Prostate gland (tissue), 2 donors: ENCODE results near the gene DNAJB8. TPM values are rescaled to one million over a fixed set of nuclear protein-coding genes. Genes with fewer than 3 reads are reported as not detected.

ENCODE experiments used
- DNase-seq: peaks from one replicate; pipeline ENCODE4 v3.0.0-alpha.2; 2019; ENCODE audit warnings: low spot score
- H3K27ac ChIP-seq, 2 donors: fragments of 200-600 bp; sonication (generic); 2 replicates each; pipeline ENCODE4 v1.5.1; 2017 to 2019
- H3K27me3 ChIP-seq: fragments of 200-600 bp; sonication (generic); replicated peaks from 2 replicates; pipeline ENCODE4 v1.5.1; 2019; ENCODE audit not compliant: insufficient read depth
- H3K36me3 ChIP-seq, 2 donors: fragments of 200-600 bp; sonication (generic); 1 replicate in 1 of 2; 2 replicates in 1 of 2; pipeline versions ENCODE4 v1.5.1 to v1.8.1; 2017 to 2019
- H3K4me1 ChIP-seq: fragments of 200-600 bp; sonication (generic); replicated peaks from 2 replicates; pipeline ENCODE4 v1.5.1; 2019
- H3K4me3 ChIP-seq, 2 donors: fragments of 200-600 bp; sonication (generic); 2 replicates each; pipeline ENCODE4 v1.5.1; 2017 to 2019
- H3K9me3 ChIP-seq: fragments of 200-600 bp; sonication (generic); 2 replicates; pipeline ENCODE4 v1.5.1; 2017
- CTCF ChIP-seq, 4 experiments: fragments of 200-600 bp in 2 of 4; fragments of 450-650 bp in 2 of 4; sonication (generic) in 2 of 4; IDR thresholded peaks; 1 replicate in 3 of 4; 2 replicates in 1 of 4; pipeline ENCODE4 v1.5.1; 2016 to 2019; ENCODE audit warnings: antibody characterized with exemption in 4 of 4, mild to moderate bottlenecking in 2 of 4, moderate library complexity in 2 of 4
- POLR2A ChIP-seq: fragments of 450-650 bp; IDR thresholded peaks from one replicate; pipeline ENCODE4 v1.6.1; 2016; ENCODE audit warnings: antibody characterized with exemption, mild to moderate bottlenecking
- POLR2AphosphoS5 ChIP-seq: sonication (generic); formaldehyde crosslinking; IDR thresholded peaks from one replicate; pipeline ENCODE4 v1.6.1; 2017; ENCODE audit warnings: antibody characterized with exemption
- WGBS: methylation state at CpG from one replicate; pipeline ENCODE4 v1.1.5; 2018; 5-methylcytosine and 5-hydroxymethylcytosine counted together
- intact Hi-C: fragments of 100-400 bp; cut with DNase I; formaldehyde crosslinking; loops from one replicate; pipeline ENCODE4 v1.14.2; 2022
- total RNA-seq, 2 donors: library from RNA; depleted of rRNA; stranded (reverse); fragments of >200 nt; gene quantifications; one replicate each; pipeline ENCODE4 v1.1.0, GENCODE V29; 2016

The DNAJB8 gene
- total RNA-seq, 2 donors from 2014 or later: 3.2 TPM; not detected in 1

GRCh38 chr3:128462341-128462910 is 4.3 kb downstream of the DNAJB8 start:
- H3K4me3 ChIP-seq: no peak overlapping the region
- intact Hi-C loops: no loop called here
- 97% methylated on average over 23 of the region's 23 CpGs for WGBS

DNA sequence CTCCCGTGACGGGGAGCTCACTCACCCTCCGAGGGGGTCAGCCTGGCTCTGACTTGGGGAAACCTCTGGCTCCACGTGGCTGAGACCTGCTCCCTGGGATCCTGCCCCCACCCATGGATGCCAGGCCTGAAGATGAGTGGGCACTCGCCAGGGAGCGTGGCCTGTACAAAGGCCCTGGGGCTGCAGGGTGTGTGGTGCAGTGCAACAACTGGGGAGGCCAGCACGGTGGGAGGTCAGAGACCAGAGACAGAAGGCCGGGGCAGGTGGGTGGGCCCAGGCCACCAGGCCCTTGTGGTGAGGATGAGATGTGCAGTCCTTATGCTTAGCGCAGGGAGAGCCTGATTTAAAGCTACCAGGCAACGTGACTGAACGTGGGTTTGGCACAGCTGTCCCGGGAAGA is 5.0 kb downstream of the DNAJB8 start:
- Histone ChIP-seq H3K27ac (no peak overlapping the region), H3K27me3 (no peaks in the 10 kb centered on the region), H3K4me1 (no peaks in the 10 kb centered on the region), H3K9me3 (no peaks in the 10 kb centered on the region), H3K36me3 (no peaks in the 10 kb centered on the region), H3K4me3 (no peak overlapping the region)
- WGBS: 84% methylated on average over 12 of the region's 12 CpGs
- no peak for DNase-seq
- intact Hi-C loops: no loop called here
- TF ChIP-seq POLR2AphosphoS5 (no peak), CTCF (IDR thresholded peaks at IDR 0.05) (no peak), POLR2A (no peak)

More at GRCh38 chr3:128462341-128462910, 4.3 kb downstream of the DNAJB8 start:
- Histone ChIP-seq H3K27me3 (no peaks in the 10 kb centered on the region), H3K4me1 (no peaks in the 10 kb centered on the region), H3K9me3 (no peaks in the 10 kb centered on the region), H3K36me3 (no peaks in the 10 kb centered on the region), H3K27ac (no peak overlapping the region)
- TF ChIP-seq CTCF (IDR thresholded peaks at IDR 0.05) (no peak), POLR2A (no peak), POLR2AphosphoS5 (no peak)
- DNase-seq: no peak

GRCh38 chr3:128459461-128459820 is 7.2 kb downstream of the DNAJB8 start:
- Histone ChIP-seq H3K4me3 (no peak overlapping the region), H3K4me1 (no peaks in the 10 kb centered on the region), H3K27me3 (no peaks in the 10 kb centered on the region), H3K9me3 (no peaks in the 10 kb centered on the region), H3K27ac (no peak overlapping the region), H3K36me3 (no peaks in the 10 kb centered on the region)
- intact Hi-C loops: no loop called here
- no peak for DNase-seq
- TF ChIP-seq POLR2AphosphoS5 (no peak), POLR2A (no peak), CTCF (IDR thresholded peaks at IDR 0.05) (no peak)
- WGBS: 93% methylated on average over 9 of the region's 9 CpGs

- Histone ChIP-seq H3K36me3 (no peaks in the 10 kb centered on the region), H3K4me1 (no peaks in the 10 kb centered on the region), H3K9me3 (no peaks in the 10 kb centered on the region), H3K27me3 (no peaks in the 10 kb centered on the region), H3K4me3 (no peak overlapping the region), H3K27ac (no peak overlapping the region)
- no peak for DNase-seq
- no peak for TF ChIP-seq POLR2AphosphoS5
- intact Hi-C loops: no loop called here
- WGBS: 85% methylated on average over 17 of the region's 18 CpGs
Measured at GRCh38 chr3:128458746-128459460, 7.8 kb downstream of the DNAJB8 start.

DNA sequence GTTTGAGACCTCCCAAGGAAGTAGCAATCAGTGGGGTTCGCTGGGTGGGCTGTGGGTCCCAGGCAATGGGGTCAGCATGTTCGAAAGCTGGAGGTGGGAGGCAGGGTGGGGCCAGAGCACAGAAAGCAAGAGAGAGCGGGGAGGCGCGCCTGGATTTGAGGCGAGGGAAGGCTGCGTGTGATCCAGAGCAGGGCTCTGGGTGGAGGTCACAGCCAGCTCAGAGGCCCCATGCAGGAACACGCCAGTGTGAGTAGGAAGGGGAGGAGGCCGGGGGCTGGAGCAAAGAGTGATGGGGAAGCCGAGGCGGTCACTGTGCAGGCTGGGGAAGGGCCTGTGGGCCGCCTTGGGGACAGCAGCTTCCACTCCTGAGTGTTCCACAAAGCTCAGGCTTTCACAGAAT is 8.8 kb downstream of the DNAJB8 start:
- no peak for DNase-seq
- H3K36me3 ChIP-seq: no peaks in the 10 kb centered on the region
- no peaks in the 10 kb centered on the region for H3K9me3 ChIP-seq
- intact Hi-C loops: no loop called here
- no peak overlapping the region for H3K4me3 ChIP-seq
- H3K27me3 ChIP-seq: no peaks in the 10 kb centered on the region
- no peak overlapping the region for H3K27ac ChIP-seq
- H3K4me1 ChIP-seq: no peaks in the 10 kb centered on the region
- WGBS: 81% methylated on average over 12 of the region's 12 CpGs
- TF ChIP-seq POLR2A (no peak), CTCF (IDR thresholded peaks at IDR 0.05) (no peak), POLR2AphosphoS5 (no peak)
